HG02763 (cell line): ENCODE data around the gene DHRS3.
A peak's percentile ranks its signal among the peaks of the same experiment; 100 is the strongest.

Experiments
- ATAC-seq: cut with Tn5 transposase; IDR thresholded peaks from one replicate; pipeline ENCODE4 v1.9.1; 2021; ENCODE audit warnings: mild to moderate bottlenecking, moderate library complexity; ENCODE audit not compliant: unreplicated experiment

The DHRS3 gene

GRCh38 chr1:12640237-12640957 lies 22.4 kb upstream of the DHRS3 start:
- no peak for ATAC-seq

GRCh38 chr1:12637693-12638092 lies 19.7 kb upstream of the DHRS3 start:
- no peak for ATAC-seq

DNA sequence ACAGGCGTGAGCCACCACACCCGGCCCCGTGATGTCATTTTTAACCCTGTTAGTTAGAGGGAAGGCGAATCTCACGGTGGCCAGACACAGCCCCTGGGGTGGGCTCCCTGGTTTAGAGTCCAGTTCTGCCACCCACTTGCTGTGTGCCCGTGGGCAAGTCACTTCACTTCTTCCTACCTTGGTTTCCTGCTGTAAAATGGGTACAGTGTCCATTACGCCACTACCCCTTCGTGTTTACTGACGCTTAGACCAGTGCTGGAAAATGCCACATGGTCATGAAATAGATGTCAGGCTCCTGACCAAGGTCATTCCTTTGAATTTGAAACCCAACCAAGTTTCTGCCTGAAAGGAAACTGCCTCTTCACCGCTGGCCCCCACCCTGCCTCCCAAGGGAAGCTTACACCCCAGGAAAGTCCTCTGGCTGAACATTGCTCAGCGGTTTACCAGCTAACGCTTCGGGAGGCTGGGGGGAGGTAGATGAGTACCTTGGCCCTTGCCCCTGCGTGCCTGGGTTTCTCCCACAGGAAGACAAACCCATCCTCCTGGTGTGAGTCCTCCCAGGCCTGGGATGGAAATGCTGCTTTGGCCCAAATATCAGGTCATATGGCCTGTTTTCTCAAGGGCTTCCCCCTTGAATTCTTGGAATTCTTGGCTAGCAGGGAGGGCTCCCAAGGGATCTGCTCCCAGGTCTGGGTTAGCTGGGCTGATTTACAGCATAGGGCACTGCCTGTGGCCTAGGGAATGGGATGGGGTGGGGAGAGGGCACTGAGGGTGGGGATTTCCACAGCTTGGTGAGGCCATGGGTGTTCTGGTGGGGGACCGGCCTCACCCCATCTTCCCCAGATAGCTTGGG lies 18.3 kb upstream of the DHRS3 start:
- ATAC-seq, result no peak

- no peak for ATAC-seq
Measured at GRCh38 chr1:12634696-12635202, 16.7 kb upstream of the DHRS3 start.

DNA sequence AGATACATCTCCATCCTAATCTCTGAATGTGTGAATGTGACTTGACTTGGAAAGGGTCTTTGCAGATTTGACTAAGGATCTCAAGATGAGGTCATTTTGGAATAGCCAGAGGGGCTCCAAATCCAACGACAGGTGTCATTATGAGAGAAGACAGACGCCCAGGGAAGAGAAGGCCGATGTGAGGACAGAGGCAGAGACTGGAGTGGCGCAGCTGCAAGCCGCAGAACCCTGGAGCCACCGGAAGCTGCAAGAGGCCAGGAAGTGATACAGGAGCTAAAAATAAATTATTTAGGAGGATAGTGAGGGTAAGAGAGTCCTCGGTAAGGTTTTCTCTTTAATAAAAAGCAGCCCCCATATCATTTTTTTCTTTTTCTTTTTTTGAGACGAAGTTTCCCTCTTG lies 16.1 kb upstream of the DHRS3 start:
- ATAC-seq, result no peak

- no peak for ATAC-seq
Measured at GRCh38 chr1:12631571-12631970, 13.6 kb upstream of the DHRS3 start.

- ATAC-seq, result no peak
Measured at GRCh38 chr1:12630946-12631530, 13.0 kb upstream of the DHRS3 start.

- ATAC-seq, result no peak
Measured at GRCh38 chr1:12629985-12630760, 12.2 kb upstream of the DHRS3 start.

- no peak for ATAC-seq
Measured at GRCh38 chr1:12629511-12629956, 11.5 kb upstream of the DHRS3 start.

DNA sequence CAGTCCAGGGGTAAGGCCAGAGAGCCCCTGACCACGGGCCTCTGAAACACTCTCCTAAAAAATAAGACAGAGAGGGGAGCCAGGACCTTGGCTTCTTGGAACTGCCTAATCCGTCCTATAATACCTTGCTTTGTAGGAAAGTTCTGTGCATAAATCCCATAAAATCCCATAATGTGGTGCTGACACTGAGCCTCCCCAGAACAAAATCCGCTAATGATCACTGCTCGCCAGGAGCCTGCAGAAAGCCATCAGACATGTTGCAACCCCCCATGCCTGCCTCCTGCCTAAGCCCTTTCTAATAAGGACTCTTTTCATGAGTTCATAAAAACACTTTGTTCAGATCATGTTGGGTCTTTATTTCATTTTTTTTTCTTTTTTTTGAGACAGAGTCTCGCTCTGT lies 9.3 kb upstream of the DHRS3 start:
- no peak for ATAC-seq

DNA sequence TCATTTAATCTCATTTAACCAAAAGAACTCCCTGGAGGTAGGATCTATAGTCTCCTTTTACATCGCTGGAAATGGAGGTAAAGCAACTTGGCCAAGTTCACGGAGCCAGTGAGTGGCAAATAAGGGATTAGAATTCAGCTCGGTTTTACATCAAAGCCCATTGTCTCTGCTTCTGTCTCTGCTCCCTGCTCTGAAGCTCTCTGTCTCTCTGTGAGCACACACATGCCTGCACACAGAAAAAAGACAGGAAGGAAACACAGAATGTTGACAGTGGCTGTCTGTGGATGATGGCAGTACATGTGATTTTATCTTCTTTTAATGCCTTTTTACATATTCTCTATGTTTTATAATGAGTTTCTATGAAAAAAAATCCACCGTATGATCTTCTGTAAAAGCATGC lies 8.9 kb upstream of the DHRS3 start:
- ATAC-seq, result no peak

DNA sequence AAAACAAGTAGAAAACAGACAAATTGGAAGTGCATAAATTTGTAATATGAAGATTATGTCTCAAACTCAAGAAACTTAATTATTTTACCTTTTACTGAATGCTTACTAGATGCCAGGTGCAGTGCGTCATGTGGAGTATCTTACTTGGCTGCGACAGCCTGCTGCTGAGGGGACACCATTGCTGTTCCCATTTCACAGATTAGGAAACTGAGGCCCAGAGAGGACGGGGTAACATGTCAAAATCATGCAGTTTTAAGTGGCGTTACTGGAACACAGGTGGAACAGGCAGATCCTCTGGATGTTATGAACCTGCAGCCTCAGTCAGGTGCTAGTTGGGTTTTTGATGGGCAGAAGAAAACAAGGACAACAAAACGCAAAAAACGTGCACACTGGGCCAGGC lies 7.3 kb upstream of the DHRS3 start:
- no peak for ATAC-seq

GRCh38 chr1:12622506-12622905 lies 4.5 kb upstream of the DHRS3 start:
- ATAC-seq, result no peak

- no peak for ATAC-seq
Measured at GRCh38 chr1:12621346-12622335, 3.6 kb upstream of the DHRS3 start.

DNA sequence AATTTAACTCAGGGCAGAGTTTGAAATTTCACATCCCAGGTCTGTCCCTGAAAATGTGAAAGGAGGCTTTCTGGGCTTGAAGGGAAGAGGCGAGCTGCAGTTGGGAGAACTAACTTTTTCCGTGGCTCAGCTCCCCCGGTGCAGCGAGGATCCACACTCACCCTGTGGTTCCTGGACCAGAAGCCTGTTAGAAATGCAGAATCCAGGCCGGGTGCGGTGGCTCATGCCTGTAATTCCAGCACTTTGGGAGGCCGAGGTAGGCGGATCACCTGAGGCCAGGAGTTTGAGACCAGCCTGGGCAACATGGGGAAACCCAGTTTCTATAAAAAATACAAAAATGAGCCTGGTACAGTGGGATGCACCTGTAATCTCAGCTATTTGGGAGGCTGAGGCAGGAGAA lies 2.9 kb upstream of the DHRS3 start:
- ATAC-seq, result no peak

DNA sequence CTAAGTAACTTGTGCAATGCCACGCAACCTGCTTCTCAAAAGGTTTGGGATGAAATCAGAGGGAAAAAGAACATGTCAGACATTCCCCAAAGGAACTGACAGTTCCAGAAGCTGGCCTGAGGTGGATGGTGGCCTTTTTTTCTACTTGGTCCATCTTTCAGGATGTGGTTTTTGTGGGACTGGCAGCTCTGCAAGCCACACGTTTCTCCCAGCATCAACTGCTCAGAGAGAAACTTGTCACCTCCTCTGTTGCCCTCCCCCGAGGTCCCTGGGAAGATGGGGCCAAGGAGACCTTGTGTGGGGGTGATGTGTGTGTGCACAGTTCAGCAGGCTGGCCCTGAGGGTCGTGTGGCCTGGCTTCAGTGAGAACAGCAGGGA lies 2.5 kb upstream of the DHRS3 start:
- no peak for ATAC-seq

- peak; percentile 49 for ATAC-seq
Measured at GRCh38 chr1:12619792-12620487, 1.9 kb upstream of the DHRS3 start.

DNA sequence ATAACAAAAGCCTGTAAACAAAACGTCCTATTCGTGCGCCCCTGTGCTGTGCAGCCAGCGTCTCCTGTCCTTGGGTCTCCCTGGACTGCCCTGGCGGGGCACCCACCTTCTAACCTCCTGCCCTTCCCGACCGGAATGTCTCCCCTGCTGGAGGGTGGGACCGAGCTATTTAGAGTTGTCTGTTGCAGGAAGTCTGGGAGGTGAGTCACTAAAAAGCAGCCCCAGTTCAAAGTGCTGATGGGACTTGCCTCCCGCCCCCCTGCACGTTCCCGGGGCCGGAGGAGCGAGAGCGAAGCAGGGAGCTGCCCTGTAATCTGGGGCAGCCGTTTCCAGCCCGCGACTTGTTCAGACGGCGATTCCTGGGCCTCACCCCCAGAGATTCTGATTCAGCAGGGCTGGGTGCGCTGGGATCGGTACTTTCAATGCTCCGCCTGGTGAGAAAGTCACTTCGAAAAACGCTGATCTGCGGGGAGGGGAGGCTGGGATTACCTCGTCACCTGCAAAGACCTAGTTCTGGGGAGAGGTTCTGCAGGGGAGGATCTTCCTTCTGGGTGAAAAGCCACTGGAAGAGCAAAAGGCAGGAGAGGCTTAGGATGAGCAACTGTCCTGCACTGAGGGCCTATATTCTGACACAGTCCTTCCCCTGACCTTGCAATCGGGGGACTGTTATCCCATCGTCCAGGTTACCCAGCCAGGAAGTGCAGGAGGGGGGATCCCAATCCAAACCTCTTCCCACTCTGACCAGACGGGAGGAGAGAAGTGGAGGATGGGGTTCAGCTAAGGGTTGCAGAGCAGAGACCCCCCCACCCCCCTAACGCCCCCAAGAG lies 1.2 kb upstream of the DHRS3 start:
- no peak for ATAC-seq

DNA sequence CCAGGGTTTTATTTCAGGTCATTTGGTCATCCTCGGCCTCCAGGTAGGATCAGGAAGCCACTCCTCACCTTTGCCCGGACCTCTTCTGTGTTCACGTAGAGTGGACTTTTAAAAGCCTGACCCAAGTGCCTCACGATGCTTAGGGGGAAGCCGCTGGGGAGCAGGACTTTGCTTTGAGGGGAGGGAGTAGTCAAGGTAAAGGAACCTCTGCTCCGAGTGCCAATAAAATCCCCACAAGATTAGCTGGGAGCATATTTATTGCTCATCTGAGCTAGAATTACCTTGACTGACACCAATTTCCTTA lies 603 bp upstream of the DHRS3 start:
- ATAC-seq, result no peak
